Fibroblast of villous mesenchyme (primary cell): ENCODE results near the gene ALKBH3. TPM values are rescaled to one million over a fixed set of nuclear protein-coding genes. Genes with fewer than 3 reads are reported as not detected.
A peak's percentile ranks its signal among the peaks of the same experiment; 100 is the strongest.

Experiments
- DNase-seq: peaks from one replicate; pipeline ENCODE4 v3.0.0-alpha.2; 2010; ENCODE audit warnings: low read depth
- H3K4me3 ChIP-seq: 2 replicates; pipeline ENCODE4 v1.5.1; 2011; ENCODE audit warnings: low read depth, mild to moderate bottlenecking, low read length
- CTCF ChIP-seq: IDR thresholded peaks from 2 replicates; pipeline ENCODE4 v1.5.1; 2012; ENCODE audit warnings: low read depth, mild to moderate bottlenecking, low read length; ENCODE audit not compliant: insufficient read depth
- total RNA-seq: library from RNA; depleted of rRNA; stranded (reverse); fragments of >200 nt; gene quantifications from 2 replicates; pipeline ENCODE4 v1.2.3, GENCODE V29; 2012

ALKBH3 gene
- total RNA-seq, 1 donor: 33.7 TPM

GRCh38 chr11:43919852-43920597, 39.4 kb downstream of the ALKBH3 start:
- H3K4me3 ChIP-seq: no peak overlapping the region
- peak; percentile 87 for DNase-seq
- TF ChIP-seq CTCF: no peak

GRCh38 chr11:43920598-43921419, 40.2 kb downstream of the ALKBH3 start:
- no peak for TF ChIP-seq CTCF
- DNase-seq: peak; percentile 100
- H3K4me3 ChIP-seq: no peak overlapping the region

- peak; percentile 81 for DNase-seq
- no peak for TF ChIP-seq CTCF
- no peak overlapping the region for H3K4me3 ChIP-seq
Observed at GRCh38 chr11:43921561-43922294, 41.1 kb downstream of the ALKBH3 start.

- H3K4me3 ChIP-seq: no peak overlapping the region
- no peak for DNase-seq
- no peak for TF ChIP-seq CTCF
Observed at GRCh38 chr11:43922295-43922648, 41.6 kb downstream of the ALKBH3 start.

- H3K4me3 ChIP-seq: no peak overlapping the region
- DNase-seq: no peak
- TF ChIP-seq CTCF: no peak
Observed at GRCh38 chr11:43922744-43923405, 42.2 kb downstream of the ALKBH3 start.

- no peak overlapping the region for H3K4me3 ChIP-seq
- TF ChIP-seq CTCF: no peak
- peak; percentile 76 for DNase-seq
Observed at GRCh38 chr11:43923406-43924111, 42.9 kb downstream of the ALKBH3 start.
